Testis (tissue), 3 donors: ENCODE measurements around the gene CPSF6. TPM values are rescaled to one million over a fixed set of nuclear protein-coding genes. Genes with fewer than 3 reads are reported as not detected.
A peak's percentile ranks its signal among the peaks of the same experiment; 100 is the strongest.

ENCODE experiments used
- DNase-seq: peaks from one replicate; pipeline ENCODE4 v3.0.0-alpha.2; 2019
- H3K27ac ChIP-seq, 2 donors: fragments of 200-600 bp; sonication (generic); one replicate each; pipeline ENCODE4 v1.5.1; 2019
- H3K27me3 ChIP-seq: fragments of 200-600 bp; sonication (generic); one replicate; pipeline ENCODE4 v1.5.1; 2019
- H3K36me3 ChIP-seq: fragments of 200-600 bp; sonication (generic); one replicate; pipeline ENCODE4 v1.5.1; 2017; ENCODE audit warnings: low read depth; ENCODE audit errors: missing control alignments
- H3K4me1 ChIP-seq: fragments of 200-600 bp; sonication (generic); one replicate; pipeline ENCODE4 v1.5.1; 2019
- H3K4me3 ChIP-seq, 2 donors: fragments of 200-600 bp; sonication (generic); one replicate each; pipeline ENCODE4 v1.5.1; 2017 to 2019
- H3K9me3 ChIP-seq: fragments of 200-600 bp; sonication (generic); one replicate; pipeline ENCODE4 v1.5.1; 2017
- CTCF ChIP-seq, 3 experiments: fragments of 450-650 bp in 2 of 3; fragments of 200-600 bp in 1 of 3; sonication (generic) in 1 of 3; IDR thresholded peaks; one replicate each; pipeline ENCODE4 v1.5.1; 2016 to 2019; ENCODE audit warnings: antibody characterized with exemption in 3 of 3, mild to moderate bottlenecking in 2 of 3, moderate library complexity in 1 of 3
- POLR2A ChIP-seq: fragments of 450-650 bp; IDR thresholded peaks from one replicate; pipeline ENCODE4 v1.6.1; 2017; ENCODE audit warnings: antibody characterized with exemption, mild to moderate bottlenecking, moderate library complexity
- WGBS, 2 donors: methylation state at CpG; one replicate each; pipeline ENCODE4 v1.1.5; 2018; 5-methylcytosine and 5-hydroxymethylcytosine counted together
- intact Hi-C: fragments of 100-400 bp; cut with DNase I; formaldehyde crosslinking; loops from one replicate; pipeline ENCODE4 v1.15.1; 2023; ENCODE audit warnings: low total_unique reads
- polyA plus RNA-seq: library from polyadenylated mRNA; stranded (reverse); fragments of 350-450 nt; fragmentation: Illumina TruSeq; extraction: RNeasy Lipid Tissue Mini Kit (QIAGEN cat#74804); gene quantifications from one replicate; pipeline ENCODE4 v1.2.3, GENCODE V29; 2014; ENCODE audit warnings: low read depth, low replicate concordance; ENCODE audit not compliant: insufficient read depth
- total RNA-seq, 2 donors: library from RNA; depleted of rRNA; stranded (reverse); fragments of >200 nt; gene quantifications; one replicate each; pipeline ENCODE4 v1.2.3, GENCODE V29; 2016

Gene CPSF6
- total and polyA plus RNA-seq, 3 donors from 2014 or later = 41.2 to 72.2 (median 60.9) TPM

GRCh38 chr12:69238589-69239351 lies 599 bp upstream of the CPSF6 start:
- H3K27me3 ChIP-seq = no peaks in the 10 kb centered on the region
- no peak for TF ChIP-seq POLR2A
- TF ChIP-seq CTCF (IDR thresholded peaks at IDR 0.05) = no peak
- no peaks in the 10 kb centered on the region for H3K9me3 ChIP-seq
- peak overlapping the region; percentile 94 to 98 for H3K27ac ChIP-seq
- no peaks in the 10 kb centered on the region for H3K36me3 ChIP-seq
- 12 to 14% methylated on average over 16 of the region's 16 CpGs for WGBS, 2 donors
- no peak for DNase-seq
- intact Hi-C loops = no loop called here
- H3K4me3 ChIP-seq = peak overlapping the region; percentile 93 to 98
- H3K4me1 ChIP-seq = peaks cover 25% of the 10 kb centered on the region

- H3K36me3 ChIP-seq = no peaks in the 10 kb centered on the region
- WGBS, 2 donors = 0 to 1% methylated on average over 27 to 66 of the region's 68 CpGs
- TF ChIP-seq POLR2A = no peak
- no peak for TF ChIP-seq CTCF (IDR thresholded peaks at IDR 0.05)
- no peaks in the 10 kb centered on the region for H3K9me3 ChIP-seq
- DNase-seq = peak; percentile 59
- H3K4me3 ChIP-seq = peak overlapping the region; percentile 93 to 98
- intact Hi-C loops = no loop called here
- peak overlapping the region; percentile 94 to 98 for H3K27ac ChIP-seq
- H3K4me1 ChIP-seq = peaks cover 29% of the 10 kb centered on the region
- no peaks in the 10 kb centered on the region for H3K27me3 ChIP-seq
Observed at GRCh38 chr12:69239922-69240630, 707 bp downstream of the CPSF6 start.

DNA sequence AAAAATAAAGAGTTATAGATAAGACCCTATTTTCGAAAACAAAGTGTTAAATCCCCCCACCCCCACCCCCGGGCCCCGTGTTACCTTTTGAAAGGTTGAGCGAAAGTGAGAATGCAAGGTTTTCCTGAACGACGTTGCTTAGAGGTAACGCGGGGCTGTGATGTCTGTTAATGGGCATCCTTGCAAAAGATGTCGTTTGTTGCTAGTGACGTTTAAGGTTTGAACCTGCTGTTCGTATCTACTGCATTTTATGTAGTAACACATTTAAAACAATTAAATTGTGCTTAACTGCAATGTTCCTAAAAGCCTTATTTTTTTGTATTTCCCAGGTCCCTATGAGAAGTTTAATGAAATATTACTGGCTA lies 1.2 kb downstream of the CPSF6 start:
- 1 to 3% methylated on average over 11 of the region's 11 CpGs for WGBS, 2 donors

GRCh38 chr12:69241438-69242092 lies 2.2 kb downstream of the CPSF6 start:
- peak overlapping the region in 1 of 2 donors; percentile 98 for H3K27ac ChIP-seq
- peak overlapping the region in 1 of 2 donors; percentile 93 for H3K4me3 ChIP-seq
- H3K36me3 ChIP-seq = no peaks in the 10 kb centered on the region
- no peak for DNase-seq
- peaks cover 29% of the 10 kb centered on the region for H3K4me1 ChIP-seq
- 26 to 29% methylated on average over 5 of the region's 5 CpGs for WGBS, 2 donors
- H3K9me3 ChIP-seq = no peaks in the 10 kb centered on the region
- TF ChIP-seq POLR2A (no peak), CTCF (IDR thresholded peaks at IDR 0.05) (no peak)
- no peaks in the 10 kb centered on the region for H3K27me3 ChIP-seq
- intact Hi-C loops = no loop called here

More for the DNA sequence above, 1.2 kb downstream of the CPSF6 start:
- Histone ChIP-seq H3K4me1 (peaks cover 29% of the 10 kb centered on the region), H3K27ac (peak overlapping the region; percentile 94 to 98), H3K9me3 (no peaks in the 10 kb centered on the region), H3K27me3 (no peaks in the 10 kb centered on the region), H3K4me3 (peak overlapping the region; percentile 93 to 98), H3K36me3 (no peaks in the 10 kb centered on the region)
- intact Hi-C loops = no loop called here
- no peak for TF ChIP-seq POLR2A
- TF ChIP-seq CTCF (IDR thresholded peaks at IDR 0.05) = no peak
- DNase-seq = no peak
